Measurements from ENCODE around the gene IL20RA.

IL20RA gene

GRCh38 chr6:137017081-137017480 lies 27.7 kb downstream of the IL20RA start:
- TF ChIP-seq, protein P1, sequence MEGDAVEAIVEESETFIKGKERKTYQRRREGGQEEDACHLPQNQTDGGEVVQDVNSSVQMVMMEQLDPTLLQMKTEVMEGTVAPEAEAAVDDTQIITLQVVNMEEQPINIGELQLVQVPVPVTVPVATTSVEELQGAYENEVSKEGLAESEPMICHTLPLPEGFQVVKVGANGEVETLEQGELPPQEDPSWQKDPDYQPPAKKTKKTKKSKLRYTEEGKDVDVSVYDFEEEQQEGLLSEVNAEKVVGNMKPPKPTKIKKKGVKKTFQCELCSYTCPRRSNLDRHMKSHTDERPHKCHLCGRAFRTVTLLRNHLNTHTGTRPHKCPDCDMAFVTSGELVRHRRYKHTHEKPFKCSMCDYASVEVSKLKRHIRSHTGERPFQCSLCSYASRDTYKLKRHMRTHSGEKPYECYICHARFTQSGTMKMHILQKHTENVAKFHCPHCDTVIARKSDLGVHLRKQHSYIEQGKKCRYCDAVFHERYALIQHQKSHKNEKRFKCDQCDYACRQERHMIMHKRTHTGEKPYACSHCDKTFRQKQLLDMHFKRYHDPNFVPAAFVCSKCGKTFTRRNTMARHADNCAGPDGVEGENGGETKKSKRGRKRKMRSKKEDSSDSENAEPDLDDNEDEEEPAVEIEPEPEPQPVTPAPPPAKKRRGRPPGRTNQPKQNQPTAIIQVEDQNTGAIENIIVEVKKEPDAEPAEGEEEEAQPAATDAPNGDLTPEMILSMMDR (IDR thresholded peaks at IDR 0.05; ENCODE audit: insufficient read depth, low read depth, low read length, missing control alignments) = no peak
- H3K4me3 ChIP-seq (ENCODE audit: low read depth, low read length) = no peak overlapping the region
- no peak for DNase-seq (ENCODE audit: low read depth)

- TF ChIP-seq, protein P1 (IDR thresholded peaks at IDR 0.05; ENCODE audit: insufficient read depth, low read depth, low read length, missing control alignments) = no peak
- no peak overlapping the region for H3K4me3 ChIP-seq (ENCODE audit: low read depth, low read length)
- no peak for DNase-seq (ENCODE audit: low read depth)
Observed at GRCh38 chr6:137016356-137016755, 28.4 kb downstream of the IL20RA start.

- TF ChIP-seq, protein P1 (IDR thresholded peaks at IDR 0.05; ENCODE audit: insufficient read depth, low read depth, low read length, missing control alignments) = no peak
Observed at GRCh38 chr6:137015943-137016342, 28.8 kb downstream of the IL20RA start.

DNA sequence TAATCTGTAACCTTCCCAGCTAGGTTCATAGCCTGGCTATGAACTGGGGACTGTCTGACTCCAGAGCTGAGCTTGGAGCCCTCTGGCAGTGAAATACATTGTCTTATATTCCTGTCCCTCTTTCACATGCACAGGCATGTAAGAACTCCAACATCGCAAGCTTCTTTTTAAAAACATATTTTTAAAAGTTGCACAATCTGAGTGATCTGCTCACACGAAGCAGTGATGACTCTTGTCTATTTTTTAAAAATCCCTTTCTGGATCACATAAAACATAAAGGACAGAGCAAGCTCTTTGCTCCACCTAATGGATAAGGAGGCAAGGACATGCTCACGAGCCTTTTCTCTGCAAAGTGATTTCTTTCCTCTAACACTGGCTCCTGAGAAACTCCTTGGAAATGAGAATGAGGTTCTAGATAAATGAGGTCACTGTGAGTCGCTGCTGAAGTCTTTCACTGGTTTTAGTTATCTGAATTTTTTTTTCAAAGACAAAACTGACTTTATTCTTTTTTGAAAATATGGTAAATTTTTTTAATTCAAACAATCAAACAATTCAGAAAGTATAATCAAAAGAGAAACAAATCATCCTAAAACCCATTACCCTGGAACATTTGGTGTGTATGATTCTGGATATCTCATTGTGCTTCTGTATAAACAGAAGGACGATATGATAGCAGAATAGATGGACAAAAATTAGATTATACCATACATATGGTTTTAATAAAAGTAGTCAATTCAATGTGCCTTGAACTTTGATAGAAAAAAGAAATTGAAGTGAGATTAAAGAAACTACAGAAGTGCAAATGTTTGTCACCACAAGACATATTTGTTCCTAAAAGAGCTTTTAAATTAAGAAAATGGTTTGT lies 30.8 kb downstream of the IL20RA start:
- no peak overlapping the region for H3K4me3 ChIP-seq (ENCODE audit: low read depth, low read length)
- DNase-seq (ENCODE audit: low read depth) = no peak
- TF ChIP-seq, protein P1 (IDR thresholded peaks at IDR 0.05; ENCODE audit: insufficient read depth, low read depth, low read length, missing control alignments) = peak; percentile 34

More at GRCh38 chr6:137015943-137016342, 28.8 kb downstream of the IL20RA start:
- DNase-seq (ENCODE audit: low read depth) = no peak
- no peak overlapping the region for H3K4me3 ChIP-seq (ENCODE audit: low read depth, low read length)

GRCh38 chr6:137013031-137013430 lies 31.7 kb downstream of the IL20RA start:
- no peak overlapping the region for H3K4me3 ChIP-seq (ENCODE audit: low read depth, low read length)
- DNase-seq (ENCODE audit: low read depth) = no peak
- TF ChIP-seq, protein P1 (IDR thresholded peaks at IDR 0.05; ENCODE audit: insufficient read depth, low read depth, low read length, missing control alignments) = no peak

- no peak for DNase-seq (ENCODE audit: low read depth)
- TF ChIP-seq, protein P1 (IDR thresholded peaks at IDR 0.05; ENCODE audit: insufficient read depth, low read depth, low read length, missing control alignments) = no peak
- H3K4me3 ChIP-seq (ENCODE audit: low read depth, low read length) = no peak overlapping the region
Observed at GRCh38 chr6:137011406-137011805, 33.4 kb downstream of the IL20RA start.

Measured in GM12865 (cell line).